Measurements from ENCODE around the gene SMCO2. TPM values are rescaled to one million over a fixed set of nuclear protein-coding genes. Genes with fewer than 3 reads are reported as not detected.

SMCO2 gene
- total and polyA plus RNA-seq, 2 of the 13 experiments (the other 11 are each of a cell fraction or from before 2014, with no cell fraction given) = 0.15 TPM; not detected in 1

DNA sequence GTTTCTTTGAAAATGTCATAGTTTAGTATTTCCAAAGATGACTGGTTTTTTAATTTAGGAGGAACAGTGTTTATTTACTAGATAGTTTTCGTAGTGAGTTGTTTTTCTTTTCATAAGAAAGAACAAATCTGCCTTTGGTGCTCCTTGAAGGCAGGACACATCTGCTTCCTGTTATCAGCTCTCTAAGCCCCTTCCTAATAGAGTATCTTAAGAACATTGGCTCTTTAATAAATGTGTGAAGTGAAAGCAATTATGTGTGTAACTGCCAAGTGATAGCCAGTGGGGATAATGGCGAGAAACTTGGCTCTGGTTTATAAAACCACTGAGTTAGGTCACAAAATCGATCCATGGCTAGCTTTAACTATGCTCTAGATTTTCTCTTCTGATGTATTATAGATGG lies 54.0 kb downstream of the SMCO2 start:
- POLR2A ChIA-PET = no interaction called here
- TF ChIP-seq, protein P1, sequence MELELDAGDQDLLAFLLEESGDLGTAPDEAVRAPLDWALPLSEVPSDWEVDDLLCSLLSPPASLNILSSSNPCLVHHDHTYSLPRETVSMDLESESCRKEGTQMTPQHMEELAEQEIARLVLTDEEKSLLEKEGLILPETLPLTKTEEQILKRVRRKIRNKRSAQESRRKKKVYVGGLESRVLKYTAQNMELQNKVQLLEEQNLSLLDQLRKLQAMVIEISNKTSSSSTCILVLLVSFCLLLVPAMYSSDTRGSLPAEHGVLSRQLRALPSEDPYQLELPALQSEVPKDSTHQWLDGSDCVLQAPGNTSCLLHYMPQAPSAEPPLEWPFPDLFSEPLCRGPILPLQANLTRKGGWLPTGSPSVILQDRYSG (CRISPR knock-in tag; IDR thresholded peaks at IDR 0.05) = no peak
- TF ChIP-seq MEIS1 (CRISPR knock-in tag; IDR thresholded peaks at IDR 0.05; ENCODE audit: borderline replicate concordance) = no peak
- TF ChIP-seq, protein P2, sequence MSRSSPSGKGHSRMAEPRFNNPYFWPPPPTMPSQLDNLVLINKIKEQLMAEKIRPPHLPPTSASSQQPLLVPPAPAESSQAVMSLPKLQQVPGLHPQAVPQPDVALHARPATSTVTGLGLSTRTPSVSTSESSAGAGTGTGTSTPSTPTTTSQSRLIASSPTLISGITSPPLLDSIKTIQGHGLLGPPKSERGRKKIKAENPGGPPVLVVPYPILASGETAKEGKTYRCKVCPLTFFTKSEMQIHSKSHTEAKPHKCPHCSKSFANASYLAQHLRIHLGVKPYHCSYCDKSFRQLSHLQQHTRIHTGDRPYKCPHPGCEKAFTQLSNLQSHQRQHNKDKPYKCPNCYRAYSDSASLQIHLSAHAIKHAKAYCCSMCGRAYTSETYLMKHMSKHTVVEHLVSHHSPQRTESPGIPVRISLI (CRISPR knock-in tag; IDR thresholded peaks at IDR 0.05; ENCODE audit: borderline replicate concordance) = no peak
- TF ChIP-seq, protein P3, sequence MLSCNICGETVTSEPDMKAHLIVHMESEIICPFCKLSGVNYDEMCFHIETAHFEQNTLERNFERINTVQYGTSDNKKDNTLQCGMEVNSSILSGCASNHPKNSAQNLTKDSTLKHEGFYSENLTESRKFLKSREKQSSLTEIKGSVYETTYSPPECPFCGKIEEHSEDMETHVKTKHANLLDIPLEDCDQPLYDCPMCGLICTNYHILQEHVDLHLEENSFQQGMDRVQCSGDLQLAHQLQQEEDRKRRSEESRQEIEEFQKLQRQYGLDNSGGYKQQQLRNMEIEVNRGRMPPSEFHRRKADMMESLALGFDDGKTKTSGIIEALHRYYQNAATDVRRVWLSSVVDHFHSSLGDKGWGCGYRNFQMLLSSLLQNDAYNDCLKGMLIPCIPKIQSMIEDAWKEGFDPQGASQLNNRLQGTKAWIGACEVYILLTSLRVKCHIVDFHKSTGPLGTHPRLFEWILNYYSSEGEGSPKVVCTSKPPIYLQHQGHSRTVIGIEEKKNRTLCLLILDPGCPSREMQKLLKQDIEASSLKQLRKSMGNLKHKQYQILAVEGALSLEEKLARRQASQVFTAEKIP (CRISPR knock-in tag; IDR thresholded peaks at IDR 0.05; ENCODE audit: borderline replicate concordance) = no peak
- TF ChIP-seq ZNF788 (CRISPR knock-in tag; IDR thresholded peaks at IDR 0.05; ENCODE audit: borderline replicate concordance) = no peak
- no peak for TF ChIP-seq MIER3 (CRISPR knock-in tag; IDR thresholded peaks at IDR 0.05; ENCODE audit: borderline replicate concordance)
- TF ChIP-seq ARNT2 (CRISPR knock-in tag; IDR thresholded peaks at IDR 0.05; ENCODE audit: low read depth) = no peak
- TF ChIP-seq ZNF776 (CRISPR knock-in tag; IDR thresholded peaks at IDR 0.05) = no peak
- no peak for TF ChIP-seq HNF4G (IDR thresholded peaks at IDR 0.05; ENCODE audit: borderline replicate concordance, low read depth, low read length)
- no peak for TF ChIP-seq HNF4G (CRISPR knock-in tag; IDR thresholded peaks at IDR 0.05; ENCODE audit: borderline replicate concordance, low read depth)
- no peak for TF ChIP-seq KDM2A (CRISPR knock-in tag; IDR thresholded peaks at IDR 0.05; ENCODE audit: borderline replicate concordance, low read depth)
- TF ChIP-seq, protein P4, sequence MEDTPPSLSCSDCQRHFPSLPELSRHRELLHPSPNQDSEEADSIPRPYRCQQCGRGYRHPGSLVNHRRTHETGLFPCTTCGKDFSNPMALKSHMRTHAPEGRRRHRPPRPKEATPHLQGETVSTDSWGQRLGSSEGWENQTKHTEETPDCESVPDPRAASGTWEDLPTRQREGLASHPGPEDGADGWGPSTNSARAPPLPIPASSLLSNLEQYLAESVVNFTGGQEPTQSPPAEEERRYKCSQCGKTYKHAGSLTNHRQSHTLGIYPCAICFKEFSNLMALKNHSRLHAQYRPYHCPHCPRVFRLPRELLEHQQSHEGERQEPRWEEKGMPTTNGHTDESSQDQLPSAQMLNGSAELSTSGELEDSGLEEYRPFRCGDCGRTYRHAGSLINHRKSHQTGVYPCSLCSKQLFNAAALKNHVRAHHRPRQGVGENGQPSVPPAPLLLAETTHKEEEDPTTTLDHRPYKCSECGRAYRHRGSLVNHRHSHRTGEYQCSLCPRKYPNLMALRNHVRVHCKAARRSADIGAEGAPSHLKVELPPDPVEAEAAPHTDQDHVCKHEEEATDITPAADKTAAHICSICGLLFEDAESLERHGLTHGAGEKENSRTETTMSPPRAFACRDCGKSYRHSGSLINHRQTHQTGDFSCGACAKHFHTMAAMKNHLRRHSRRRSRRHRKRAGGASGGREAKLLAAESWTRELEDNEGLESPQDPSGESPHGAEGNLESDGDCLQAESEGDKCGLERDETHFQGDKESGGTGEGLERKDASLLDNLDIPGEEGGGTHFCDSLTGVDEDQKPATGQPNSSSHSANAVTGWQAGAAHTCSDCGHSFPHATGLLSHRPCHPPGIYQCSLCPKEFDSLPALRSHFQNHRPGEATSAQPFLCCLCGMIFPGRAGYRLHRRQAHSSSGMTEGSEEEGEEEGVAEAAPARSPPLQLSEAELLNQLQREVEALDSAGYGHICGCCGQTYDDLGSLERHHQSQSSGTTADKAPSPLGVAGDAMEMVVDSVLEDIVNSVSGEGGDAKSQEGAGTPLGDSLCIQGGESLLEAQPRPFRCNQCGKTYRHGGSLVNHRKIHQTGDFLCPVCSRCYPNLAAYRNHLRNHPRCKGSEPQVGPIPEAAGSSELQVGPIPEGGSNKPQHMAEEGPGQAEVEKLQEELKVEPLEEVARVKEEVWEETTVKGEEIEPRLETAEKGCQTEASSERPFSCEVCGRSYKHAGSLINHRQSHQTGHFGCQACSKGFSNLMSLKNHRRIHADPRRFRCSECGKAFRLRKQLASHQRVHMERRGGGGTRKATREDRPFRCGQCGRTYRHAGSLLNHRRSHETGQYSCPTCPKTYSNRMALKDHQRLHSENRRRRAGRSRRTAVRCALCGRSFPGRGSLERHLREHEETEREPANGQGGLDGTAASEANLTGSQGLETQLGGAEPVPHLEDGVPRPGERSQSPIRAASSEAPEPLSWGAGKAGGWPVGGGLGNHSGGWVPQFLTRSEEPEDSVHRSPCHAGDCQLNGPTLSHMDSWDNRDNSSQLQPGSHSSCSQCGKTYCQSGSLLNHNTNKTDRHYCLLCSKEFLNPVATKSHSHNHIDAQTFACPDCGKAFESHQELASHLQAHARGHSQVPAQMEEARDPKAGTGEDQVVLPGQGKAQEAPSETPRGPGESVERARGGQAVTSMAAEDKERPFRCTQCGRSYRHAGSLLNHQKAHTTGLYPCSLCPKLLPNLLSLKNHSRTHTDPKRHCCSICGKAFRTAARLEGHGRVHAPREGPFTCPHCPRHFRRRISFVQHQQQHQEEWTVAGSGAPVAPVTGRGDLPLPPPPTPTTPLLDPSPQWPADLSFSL (CRISPR knock-in tag; IDR thresholded peaks at IDR 0.05) = no peak

More for the DNA sequence above, 54.0 kb downstream of the SMCO2 start:
- no TSS peak for BruUV-seq (replicated peaks)
- CTCF ChIA-PET (ENCODE audit: low intra/inter-chr PET ratio, low total read pairs) = no interaction called here
- ATAC-seq = no peak
- intact Hi-C loops (cut with micrococcal nuclease; ENCODE audit: unreplicated experiment) (no loop called here), in situ Hi-C loops (cut with HindIII; ENCODE audit: extremely low pct_ligation_motif_present, low pct_unique_long_range_greater_than_20kb) (no loop called here)
- Histone ChIP-seq H3K4me3 (replicated peaks in 1 of 3; ENCODE audit: insufficient read depth in 1 of 3, low read depth in 2 of 3, low read length in 3 of 3) (no peak overlapping the region), H3K36me3 (replicated peaks in 1 of 2; ENCODE audit: control insufficient read depth in 1 of 2, insufficient read depth in 2 of 2, low read length in 2 of 2) (no peaks in the 10 kb centered on the region), H3K27me3 (ENCODE audit: control insufficient read depth in 1 of 2, insufficient read depth in 2 of 2, low read length in 2 of 2) (no peaks in the 10 kb centered on the region; a peak in 1 of 5 replicates), H4K20me1 (ENCODE audit: insufficient read depth, low read length) (no peaks in the 10 kb centered on the region), H3K9me3 (ENCODE audit: low read length) (no peaks in the 10 kb centered on the region), H3K9ac (ENCODE audit: insufficient read depth, low read depth, low read length) (no peak overlapping the region), H3K4me1 (ENCODE audit: insufficient read depth, low read length) (no peaks in the 10 kb centered on the region), H3K4me2 (ENCODE audit: low read depth, low read length) (no peak overlapping the region), H2AFZ (ENCODE audit: low read length) (no peak overlapping the region), H3K79me2 (ENCODE audit: insufficient read depth, low read length) (no peaks in the 10 kb centered on the region), H3K27ac (ENCODE audit: extremely low read length, insufficient read depth, low read length) (no peak overlapping the region)
- WGBS (ENCODE audit: low lambda C conversion rate) = 4% methylated on average over 3 of the region's 3 CpGs
- no peak for DNase-seq (ENCODE audit: low spot score)
- FAIRE-seq = no peak

Data from HepG2 (cell line).